Coronary artery (tissue), 2 donors: ENCODE measurements around the gene UPF3A.
"Not testable (repeated sequence)": the region's sequence is repeated elsewhere in the genome, so short reads cannot be mapped to it uniquely, and the experiment has no call there.

ENCODE experiments used
- DNase-seq: peaks from one replicate; pipeline ENCODE4 v3.0.0-alpha.2; 2017; ENCODE audit warnings: low spot score
- H3K27ac ChIP-seq, 2 donors: fragments of 200-600 bp; sonication (generic); one replicate each; pipeline ENCODE4 v1.5.1; 2016 to 2019
- H3K4me3 ChIP-seq: fragments of 200-600 bp; sonication (generic); 2 replicates; pipeline ENCODE4 v1.5.1; 2016; ENCODE audit warnings: mild to moderate bottlenecking, moderate library complexity
- TF ChIP-seq, protein P1 (sequence below): fragments of 200-600 bp; sonication (generic); IDR thresholded peaks from one replicate; pipeline ENCODE4 v1.5.1; 2019; ENCODE audit warnings: antibody characterized with exemption

Gene UPF3A

DNA sequence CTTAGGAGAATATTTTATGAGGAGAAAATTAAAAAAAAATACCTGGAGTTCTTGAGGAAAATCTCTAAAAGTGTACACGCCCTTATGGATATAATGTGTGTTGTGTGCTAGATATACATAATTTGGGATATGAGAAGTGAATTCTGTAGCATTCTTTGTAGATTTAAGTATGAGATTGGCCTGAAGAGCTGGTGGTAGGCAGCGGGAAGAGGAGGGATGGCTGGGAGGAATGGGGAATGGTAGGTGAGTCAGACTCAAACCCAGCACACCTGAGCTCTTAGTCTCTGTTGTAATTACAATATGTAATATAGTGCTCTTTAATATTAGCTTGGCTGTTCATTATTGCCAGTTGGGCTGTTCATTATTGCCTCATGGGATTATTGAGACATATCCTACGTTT, 39.9 kb downstream of the UPF3A start:
- Histone ChIP-seq H3K27ac (no peak overlapping the region), H3K4me3 (no peak overlapping the region)
- no peak for DNase-seq
- TF ChIP-seq, protein P1, sequence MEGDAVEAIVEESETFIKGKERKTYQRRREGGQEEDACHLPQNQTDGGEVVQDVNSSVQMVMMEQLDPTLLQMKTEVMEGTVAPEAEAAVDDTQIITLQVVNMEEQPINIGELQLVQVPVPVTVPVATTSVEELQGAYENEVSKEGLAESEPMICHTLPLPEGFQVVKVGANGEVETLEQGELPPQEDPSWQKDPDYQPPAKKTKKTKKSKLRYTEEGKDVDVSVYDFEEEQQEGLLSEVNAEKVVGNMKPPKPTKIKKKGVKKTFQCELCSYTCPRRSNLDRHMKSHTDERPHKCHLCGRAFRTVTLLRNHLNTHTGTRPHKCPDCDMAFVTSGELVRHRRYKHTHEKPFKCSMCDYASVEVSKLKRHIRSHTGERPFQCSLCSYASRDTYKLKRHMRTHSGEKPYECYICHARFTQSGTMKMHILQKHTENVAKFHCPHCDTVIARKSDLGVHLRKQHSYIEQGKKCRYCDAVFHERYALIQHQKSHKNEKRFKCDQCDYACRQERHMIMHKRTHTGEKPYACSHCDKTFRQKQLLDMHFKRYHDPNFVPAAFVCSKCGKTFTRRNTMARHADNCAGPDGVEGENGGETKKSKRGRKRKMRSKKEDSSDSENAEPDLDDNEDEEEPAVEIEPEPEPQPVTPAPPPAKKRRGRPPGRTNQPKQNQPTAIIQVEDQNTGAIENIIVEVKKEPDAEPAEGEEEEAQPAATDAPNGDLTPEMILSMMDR = no peak

DNA sequence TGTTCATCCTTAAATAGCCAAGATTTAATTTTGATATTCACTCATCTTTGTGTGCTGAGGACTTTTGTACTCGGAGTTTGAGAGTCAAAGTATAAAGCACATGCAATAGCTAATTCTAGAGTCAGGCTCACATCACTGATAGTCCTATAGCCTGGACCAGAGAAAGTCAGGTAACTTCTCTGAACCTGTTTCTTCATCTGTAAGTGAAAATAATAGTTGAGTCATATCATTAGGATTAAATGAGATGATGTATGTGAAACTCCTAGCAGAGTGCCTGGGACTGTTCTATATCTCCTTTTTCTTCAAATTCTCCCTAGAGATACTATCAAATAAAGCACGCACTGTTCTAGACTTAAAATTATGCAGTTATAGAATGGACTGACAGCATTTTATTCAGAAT, 41.9 kb downstream of the UPF3A start:
- DNase-seq = no peak
- no peak overlapping the region for H3K27ac ChIP-seq
- TF ChIP-seq, protein P1 = no peak
- no peak overlapping the region for H3K4me3 ChIP-seq

DNA sequence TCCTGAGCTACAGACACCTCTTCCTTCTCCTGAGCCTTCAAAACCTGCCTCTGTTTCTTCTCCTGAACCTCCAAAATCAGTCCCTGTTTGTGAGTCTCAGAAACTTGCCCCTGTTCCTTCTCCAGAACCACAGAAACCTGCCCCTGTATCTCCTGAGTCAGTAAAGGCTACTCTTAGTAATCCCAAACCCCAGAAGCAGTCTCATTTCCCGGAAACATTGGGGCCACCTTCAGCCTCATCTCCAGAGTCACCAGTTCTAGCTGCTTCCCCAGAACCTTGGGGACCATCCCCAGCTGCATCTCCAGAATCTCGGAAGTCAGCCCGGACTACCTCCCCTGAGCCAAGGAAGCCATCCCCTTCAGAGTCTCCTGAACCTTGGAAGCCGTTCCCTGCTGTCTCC, 42.9 kb downstream of the UPF3A start:
- DNase-seq = no peak
- TF ChIP-seq, protein P1 = no peak

DNA sequence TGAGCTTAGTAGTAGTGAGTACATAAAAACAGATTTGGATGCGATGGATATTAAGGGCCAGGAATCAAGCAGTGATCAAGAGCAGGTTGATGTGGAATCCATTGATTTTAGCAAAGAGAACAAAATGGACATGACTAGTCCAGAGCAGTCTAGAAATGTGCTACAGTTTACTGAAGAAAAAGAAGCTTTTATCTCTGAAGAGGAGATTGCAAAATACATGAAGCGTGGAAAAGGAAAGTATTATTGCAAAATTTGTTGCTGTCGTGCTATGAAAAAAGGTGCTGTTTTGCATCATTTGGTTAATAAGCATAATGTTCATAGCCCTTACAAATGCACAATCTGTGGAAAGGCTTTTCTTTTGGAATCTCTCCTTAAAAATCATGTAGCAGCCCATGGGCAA, 44.3 kb downstream of the UPF3A start:
- Histone ChIP-seq H3K27ac (no peak overlapping the region), H3K4me3 (no peak overlapping the region)
- no peak for DNase-seq
- TF ChIP-seq, protein P1 = no peak

More for the DNA sequence above, 42.9 kb downstream of the UPF3A start:
- Histone ChIP-seq H3K27ac (no peak overlapping the region), H3K4me3 (no peak overlapping the region)

DNA sequence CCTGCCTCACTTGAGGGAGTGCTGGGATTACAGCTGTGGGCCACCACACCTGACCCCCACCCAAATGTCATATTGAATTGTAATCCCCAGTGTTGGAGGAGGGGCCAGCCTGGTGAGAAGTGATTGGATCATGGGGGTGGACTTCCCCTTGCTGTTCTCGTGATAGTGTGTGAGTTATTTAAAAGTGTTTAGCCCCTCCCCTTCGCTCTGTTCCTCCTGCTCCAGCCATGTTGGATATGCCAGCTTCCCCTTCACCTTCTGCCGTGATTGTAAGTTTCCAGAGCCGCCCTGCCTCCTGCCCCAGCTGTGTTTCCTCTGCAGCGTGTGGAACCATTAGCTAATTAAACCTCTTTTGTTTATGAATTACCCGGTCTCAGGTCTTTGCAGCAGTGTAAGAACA, 46.6 kb downstream of the UPF3A start:
- DNase-seq = no peak
- H3K4me3 ChIP-seq = no peak overlapping the region
- H3K27ac ChIP-seq = no peak overlapping the region
- TF ChIP-seq, protein P1 = no peak

DNA sequence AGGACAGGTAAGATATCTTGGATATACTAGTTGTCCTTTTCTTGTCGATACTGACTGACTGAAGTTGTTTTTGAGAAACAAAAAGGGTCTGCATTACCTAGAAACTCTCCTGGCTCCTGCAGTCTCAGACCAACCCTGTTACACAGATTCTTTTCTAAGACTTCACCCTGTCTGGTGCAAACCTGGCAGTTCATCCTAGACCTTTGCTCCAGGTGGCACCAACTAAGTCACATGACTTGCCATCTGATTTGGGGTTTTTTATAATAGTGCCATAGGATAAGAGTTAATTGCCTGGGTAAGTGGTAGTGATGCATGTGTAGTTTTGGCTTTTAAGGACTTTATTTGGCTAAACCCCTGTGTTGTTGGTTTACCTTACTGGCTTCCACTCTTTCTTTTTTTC, 47.2 kb downstream of the UPF3A start:
- TF ChIP-seq, protein P1 = no peak
- Histone ChIP-seq H3K4me3 (no peak overlapping the region), H3K27ac (no peak overlapping the region)
- DNase-seq = no peak

DNA sequence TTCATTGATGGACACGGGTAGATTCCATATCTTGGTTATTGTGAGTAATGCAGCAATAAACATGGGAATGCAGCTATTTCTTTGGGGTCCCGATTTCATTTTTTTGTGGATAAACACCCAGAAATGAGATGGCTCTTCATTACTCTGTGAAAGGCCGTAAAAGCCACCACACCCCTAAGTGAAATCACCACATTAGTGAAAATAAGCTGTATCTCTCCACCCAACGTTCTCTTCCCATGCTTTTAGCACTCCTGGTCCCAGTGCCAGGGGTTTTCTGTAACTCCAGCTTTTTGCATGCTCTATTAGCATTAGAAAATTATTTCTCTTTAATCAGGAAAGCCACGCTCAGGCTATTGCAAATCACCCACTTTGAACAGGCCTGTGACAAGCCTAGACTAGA, 48.7 kb downstream of the UPF3A start:
- Histone ChIP-seq H3K4me3 (no peak overlapping the region), H3K27ac (no peak overlapping the region)
- no peak for DNase-seq
- TF ChIP-seq, protein P1 = no peak

DNA sequence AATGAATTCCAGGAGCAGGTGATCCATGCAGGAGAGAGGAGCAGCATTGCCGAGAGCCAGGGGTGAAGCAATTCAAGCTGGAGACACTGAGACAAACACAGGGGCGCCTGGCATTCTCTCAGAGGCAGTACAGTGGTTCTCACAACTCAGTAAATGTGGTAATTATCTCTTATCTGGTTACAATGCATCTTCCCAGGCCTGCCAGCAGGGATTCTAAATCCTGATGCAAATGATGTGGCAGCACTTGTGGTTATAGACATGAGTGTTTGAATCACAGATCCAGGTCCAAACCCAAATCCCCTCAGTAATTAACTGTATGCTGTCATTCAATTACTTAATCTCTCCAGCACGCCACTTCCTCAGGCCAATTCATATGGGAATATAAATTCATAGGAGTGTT, 52.5 kb downstream of the UPF3A start:
- H3K27ac ChIP-seq, DNase-seq: not testable (repeated sequence)

More for the DNA sequence above, 52.5 kb downstream of the UPF3A start:
- H3K4me3 ChIP-seq = not testable (repeated sequence)
